Measurements from ENCODE around the gene MCM5. TPM values are rescaled to one million over a fixed set of nuclear protein-coding genes. Genes with fewer than 3 reads are reported as not detected.

Gene MCM5
- total RNA-seq, 1 experiment from 2014 or later = 71.1 TPM

GRCh38 chr22:35473971-35474370, 74.0 kb downstream of the MCM5 start:
- no peak for DNase-seq (ENCODE audit: low read depth)

Other genes starting within 250 kb of the MCM5 start
- 11.3 and 16.7 TPM in 2 replicates for gene HMGXB4, start 142.6 kb upstream of the MCM5 start, total RNA-seq (2014; rRNA removed; shearing (Covaris generic))
- gene TOM1, start 100.2 kb upstream of the MCM5 start, total RNA-seq (2014; rRNA removed; shearing (Covaris generic)) = 17.2 and 19.7 TPM in 2 replicates
- 22.6 and 25.4 TPM in 2 replicates for gene HMOX1, start 19.0 kb upstream of the MCM5 start, total RNA-seq (2014; rRNA removed; shearing (Covaris generic))
- 0.10 and 0.24 TPM in 2 replicates for gene RASD2, start 140.7 kb downstream of the MCM5 start, total RNA-seq (2014; rRNA removed; shearing (Covaris generic))
- gene MB, start 217.2 kb downstream of the MCM5 start, total RNA-seq (2014; rRNA removed; shearing (Covaris generic)) = 1.3 and 2.3 TPM in 2 replicates
- 16.2 and 17.8 TPM in 2 replicates for gene APOL6, start 248.3 kb downstream of the MCM5 start, total RNA-seq (2014; rRNA removed; shearing (Covaris generic))

Measured in RPMI7951 (cell line).